GM19240 (cell line): Measurements from ENCODE around the gene ARMH4.

ENCODE experiments used
- DNase-seq: peaks from one replicate; pipeline ENCODE4 v3.0.0; 2011; ENCODE audit warnings: low spot score; ENCODE audit not compliant: insufficient read length

Gene ARMH4

DNA sequence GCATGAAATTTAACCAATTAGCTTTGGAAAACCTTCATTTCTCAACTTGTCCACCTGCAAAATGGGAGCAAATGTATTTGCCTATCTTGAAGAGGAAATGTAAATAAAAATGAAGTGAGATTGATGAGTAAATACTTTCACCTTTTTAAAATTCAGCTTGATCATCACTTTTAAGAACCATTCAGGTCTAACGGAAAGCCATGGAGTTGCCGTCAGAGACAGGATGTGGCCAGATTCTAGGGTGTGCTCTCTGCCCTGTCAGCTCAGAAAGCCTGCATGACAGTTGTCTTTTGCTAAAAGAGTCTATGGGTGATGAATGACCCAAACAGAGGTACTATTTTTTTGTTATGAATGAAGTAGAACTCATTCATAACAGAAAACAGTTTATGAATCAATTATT is 181.8 kb downstream of the ARMH4 start:
- DNase-seq: no peak

DNA sequence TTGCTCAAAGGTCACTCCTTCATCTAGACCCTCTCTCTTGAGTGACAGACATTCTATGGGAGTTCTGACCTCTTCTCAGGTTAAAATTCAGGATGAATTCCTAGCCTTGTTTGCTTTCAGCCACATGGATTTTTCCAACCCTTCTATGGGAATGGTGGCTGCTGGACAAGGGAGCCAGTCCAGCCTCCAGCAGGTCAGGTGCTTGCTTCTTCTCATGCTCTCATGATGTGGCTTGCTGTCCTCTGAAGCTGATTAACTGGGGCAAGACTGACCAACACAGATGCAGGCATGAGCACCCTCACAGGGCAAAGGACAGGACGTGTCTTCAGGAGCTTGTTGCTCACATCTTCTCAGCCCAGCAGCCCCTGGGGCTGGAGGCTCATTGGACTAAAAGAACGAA is 188.9 kb downstream of the ARMH4 start:
- no peak for DNase-seq

DNA sequence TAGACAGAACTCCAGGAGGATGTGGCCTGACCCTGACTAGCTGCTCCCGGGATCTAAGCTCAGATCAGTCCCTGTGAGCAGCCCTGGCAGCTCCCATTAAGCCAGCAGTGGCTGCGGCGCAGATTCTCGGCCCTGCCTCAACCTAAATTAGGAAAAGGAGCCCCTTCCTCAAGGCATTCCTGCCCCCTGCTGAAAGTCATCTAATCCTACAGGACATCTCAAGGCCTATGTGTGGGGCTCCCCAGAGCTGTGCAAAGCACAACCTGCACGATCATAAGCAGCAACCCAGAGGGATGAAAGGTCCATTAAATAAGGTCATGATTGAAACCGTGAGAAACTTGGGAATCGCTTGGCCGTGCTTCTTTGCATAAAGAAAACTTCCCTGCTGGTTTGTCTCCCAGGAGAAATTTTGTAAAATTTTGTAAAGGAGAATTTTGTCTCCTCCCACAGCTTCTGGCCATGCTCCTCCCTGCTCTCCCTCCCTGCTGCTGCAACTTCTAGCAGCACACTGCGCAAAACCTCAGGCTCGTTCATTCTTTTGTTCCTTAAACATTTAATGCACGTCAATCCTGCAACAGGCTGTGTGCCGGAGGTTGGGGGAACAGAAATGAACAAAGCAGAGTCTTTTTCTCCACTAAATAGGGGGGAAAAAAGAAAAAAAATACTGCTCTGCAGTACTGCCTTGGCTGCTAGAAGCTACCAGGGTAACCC is 189.5 kb downstream of the ARMH4 start:
- no peak for DNase-seq

DNA sequence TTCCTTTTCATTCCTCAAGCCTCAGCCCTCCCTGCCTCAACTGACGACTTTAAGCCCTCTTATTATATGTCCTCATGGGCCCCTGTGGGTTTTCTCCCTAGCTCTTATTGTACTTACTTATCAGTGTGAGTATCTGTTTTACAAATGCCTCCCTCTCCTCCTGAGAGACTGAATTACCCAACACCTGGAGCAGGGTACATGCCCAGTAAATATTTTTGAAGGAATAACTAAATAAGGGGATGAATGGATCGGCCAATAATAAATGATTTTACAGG is 190.3 kb downstream of the ARMH4 start:
- no peak for DNase-seq

DNA sequence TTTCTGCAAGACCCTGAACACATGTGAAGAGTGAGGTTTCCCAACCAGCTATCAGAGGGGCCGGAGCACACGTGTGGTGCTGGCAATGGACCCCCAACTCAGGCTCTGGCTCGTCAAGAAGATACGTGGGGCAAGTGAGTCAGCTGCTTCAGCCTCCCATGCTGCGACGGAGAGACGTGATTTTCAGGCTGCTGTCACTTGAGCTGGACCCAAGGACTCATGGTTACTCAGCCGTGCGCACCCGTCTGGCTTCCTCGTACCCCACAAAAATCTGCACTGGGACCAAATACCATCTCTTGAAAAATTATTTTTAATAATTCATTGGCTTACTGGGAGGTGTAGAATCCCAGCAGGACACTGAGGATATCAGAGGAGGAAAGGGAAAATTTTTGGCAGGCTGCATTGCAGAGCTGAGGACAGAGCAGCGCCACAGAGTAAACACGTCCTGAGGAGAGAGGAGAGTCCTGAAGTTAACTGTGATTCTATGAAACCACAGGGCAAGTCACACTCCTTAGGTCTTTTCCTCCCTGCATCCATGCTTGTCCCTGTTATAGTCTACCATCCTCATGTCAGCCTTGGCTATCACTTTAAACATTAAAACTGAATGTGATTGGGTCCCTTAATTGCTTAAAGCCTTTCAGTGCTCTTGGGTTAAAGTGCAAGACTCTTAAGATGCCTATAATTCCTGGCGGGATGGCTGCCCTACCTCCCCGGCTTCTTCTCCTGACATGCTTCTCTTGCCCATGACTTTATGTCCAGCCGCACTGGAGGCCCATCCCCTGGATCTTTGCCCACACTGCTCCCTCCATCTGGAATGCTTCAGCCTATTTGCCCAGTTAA is 190.8 kb downstream of the ARMH4 start:
- no peak for DNase-seq

DNA sequence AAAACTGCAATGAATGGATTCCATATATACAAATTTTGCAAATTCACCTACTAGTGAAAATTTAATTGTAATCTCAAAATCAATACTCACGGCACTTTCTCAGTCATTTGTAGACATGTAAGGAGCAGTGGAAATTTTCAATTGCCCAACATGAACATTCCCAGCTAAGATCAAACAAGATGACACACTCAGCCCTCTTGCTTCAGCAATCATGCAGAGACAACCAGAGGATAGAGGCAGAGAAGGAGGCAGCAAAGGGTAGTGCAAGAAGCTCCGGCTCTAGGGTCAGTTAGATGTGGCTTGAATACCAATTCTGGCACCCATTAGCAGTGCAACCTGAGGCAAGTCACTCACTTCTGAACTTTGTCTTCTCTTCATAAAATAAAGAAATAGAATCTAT is 194.6 kb downstream of the ARMH4 start:
- DNase-seq: no peak
